Prostate gland (tissue), 2 donors: Measurements from ENCODE around the gene PEX26. TPM values are rescaled to one million over a fixed set of nuclear protein-coding genes. Genes with fewer than 3 reads are reported as not detected.
"Not testable (repeated sequence)": the region's sequence is repeated elsewhere in the genome, so short reads cannot be mapped to it uniquely, and the experiment has no call there.

ENCODE experiments used
- DNase-seq: peaks from one replicate; pipeline ENCODE4 v3.0.0-alpha.2; 2019; ENCODE audit warnings: low spot score
- H3K27ac ChIP-seq, 2 donors: fragments of 200-600 bp; sonication (generic); 2 replicates each; pipeline ENCODE4 v1.5.1; 2017 to 2019
- H3K27me3 ChIP-seq: fragments of 200-600 bp; sonication (generic); replicated peaks from 2 replicates; pipeline ENCODE4 v1.5.1; 2019; ENCODE audit not compliant: insufficient read depth
- H3K36me3 ChIP-seq, 2 donors: fragments of 200-600 bp; sonication (generic); 1 replicate in 1 of 2; 2 replicates in 1 of 2; pipeline versions ENCODE4 v1.5.1 to v1.8.1; 2017 to 2019
- H3K4me1 ChIP-seq: fragments of 200-600 bp; sonication (generic); replicated peaks from 2 replicates; pipeline ENCODE4 v1.5.1; 2019
- H3K4me3 ChIP-seq, 2 donors: fragments of 200-600 bp; sonication (generic); 2 replicates each; pipeline ENCODE4 v1.5.1; 2017 to 2019
- H3K9me3 ChIP-seq: fragments of 200-600 bp; sonication (generic); 2 replicates; pipeline ENCODE4 v1.5.1; 2017
- POLR2A ChIP-seq: fragments of 450-650 bp; IDR thresholded peaks from one replicate; pipeline ENCODE4 v1.6.1; 2016; ENCODE audit warnings: antibody characterized with exemption, mild to moderate bottlenecking
- POLR2AphosphoS5 ChIP-seq: sonication (generic); formaldehyde crosslinking; IDR thresholded peaks from one replicate; pipeline ENCODE4 v1.6.1; 2017; ENCODE audit warnings: antibody characterized with exemption
- WGBS: methylation state at CpG from one replicate; pipeline ENCODE4 v1.1.5; 2018; 5-methylcytosine and 5-hydroxymethylcytosine counted together
- intact Hi-C: fragments of 100-400 bp; cut with DNase I; formaldehyde crosslinking; loops from one replicate; pipeline ENCODE4 v1.14.2; 2022
- total RNA-seq, 2 donors: library from RNA; depleted of rRNA; stranded (reverse); fragments of >200 nt; gene quantifications; one replicate each; pipeline ENCODE4 v1.1.0, GENCODE V29; 2016
- TF ChIP-seq, protein P1 (sequence below), 4 experiments: fragments of 200-600 bp in 2 of 4; fragments of 450-650 bp in 2 of 4; sonication (generic) in 2 of 4; IDR thresholded peaks; 1 replicate in 3 of 4; 2 replicates in 1 of 4; pipeline ENCODE4 v1.5.1; 2016 to 2019; ENCODE audit warnings: antibody characterized with exemption in 4 of 4, mild to moderate bottlenecking in 2 of 4, moderate library complexity in 2 of 4

Gene PEX26
- total RNA-seq, 2 donors from 2014 or later, result 34.7 to 38.2 TPM

DNA sequence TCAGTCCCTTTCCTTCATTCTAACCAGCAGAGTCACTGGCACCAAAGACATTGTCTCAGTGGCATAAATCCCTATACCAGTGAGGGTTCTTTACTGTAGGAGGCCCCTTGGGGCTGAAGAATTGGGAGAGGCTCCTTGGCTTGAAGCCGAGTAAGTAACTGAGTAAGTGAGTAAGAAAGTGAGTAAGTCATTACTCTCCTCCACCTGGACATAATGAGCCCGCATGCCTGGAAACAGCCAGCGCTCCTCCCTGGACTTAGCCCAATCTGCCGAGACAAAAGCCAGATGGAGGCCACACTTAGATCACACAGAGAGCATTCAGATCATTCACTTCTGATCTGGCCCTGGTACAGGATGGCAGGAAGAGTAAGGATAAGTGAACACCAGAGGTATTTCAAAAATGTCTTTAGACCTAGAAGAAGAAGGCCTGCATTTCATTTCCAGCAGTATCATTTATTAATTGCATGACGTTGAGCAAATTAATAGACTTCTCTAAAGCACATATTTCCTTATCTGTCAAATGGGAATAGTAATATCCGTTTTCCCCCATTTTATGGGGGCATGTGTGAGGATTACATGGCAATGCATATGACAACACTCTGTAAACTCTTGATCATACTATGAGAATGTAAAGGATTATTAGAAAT, 45.2 kb upstream of the PEX26 start:
- H3K4me3 ChIP-seq, result no peak overlapping the region
- no peaks in the 10 kb centered on the region for H3K36me3 ChIP-seq
- no peaks in the 10 kb centered on the region for H3K4me1 ChIP-seq
- H3K27me3 ChIP-seq, result no peaks in the 10 kb centered on the region
- H3K27ac ChIP-seq, result no peak overlapping the region
- 43% methylated on average over 6 of the region's 6 CpGs for WGBS
- intact Hi-C loops, result no loop called here
- no peak for DNase-seq
- H3K9me3 ChIP-seq, result no peaks in the 10 kb centered on the region
- TF ChIP-seq, protein P1, sequence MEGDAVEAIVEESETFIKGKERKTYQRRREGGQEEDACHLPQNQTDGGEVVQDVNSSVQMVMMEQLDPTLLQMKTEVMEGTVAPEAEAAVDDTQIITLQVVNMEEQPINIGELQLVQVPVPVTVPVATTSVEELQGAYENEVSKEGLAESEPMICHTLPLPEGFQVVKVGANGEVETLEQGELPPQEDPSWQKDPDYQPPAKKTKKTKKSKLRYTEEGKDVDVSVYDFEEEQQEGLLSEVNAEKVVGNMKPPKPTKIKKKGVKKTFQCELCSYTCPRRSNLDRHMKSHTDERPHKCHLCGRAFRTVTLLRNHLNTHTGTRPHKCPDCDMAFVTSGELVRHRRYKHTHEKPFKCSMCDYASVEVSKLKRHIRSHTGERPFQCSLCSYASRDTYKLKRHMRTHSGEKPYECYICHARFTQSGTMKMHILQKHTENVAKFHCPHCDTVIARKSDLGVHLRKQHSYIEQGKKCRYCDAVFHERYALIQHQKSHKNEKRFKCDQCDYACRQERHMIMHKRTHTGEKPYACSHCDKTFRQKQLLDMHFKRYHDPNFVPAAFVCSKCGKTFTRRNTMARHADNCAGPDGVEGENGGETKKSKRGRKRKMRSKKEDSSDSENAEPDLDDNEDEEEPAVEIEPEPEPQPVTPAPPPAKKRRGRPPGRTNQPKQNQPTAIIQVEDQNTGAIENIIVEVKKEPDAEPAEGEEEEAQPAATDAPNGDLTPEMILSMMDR (IDR thresholded peaks at IDR 0.05), result no peak
- TF ChIP-seq POLR2AphosphoS5, result no peak

DNA sequence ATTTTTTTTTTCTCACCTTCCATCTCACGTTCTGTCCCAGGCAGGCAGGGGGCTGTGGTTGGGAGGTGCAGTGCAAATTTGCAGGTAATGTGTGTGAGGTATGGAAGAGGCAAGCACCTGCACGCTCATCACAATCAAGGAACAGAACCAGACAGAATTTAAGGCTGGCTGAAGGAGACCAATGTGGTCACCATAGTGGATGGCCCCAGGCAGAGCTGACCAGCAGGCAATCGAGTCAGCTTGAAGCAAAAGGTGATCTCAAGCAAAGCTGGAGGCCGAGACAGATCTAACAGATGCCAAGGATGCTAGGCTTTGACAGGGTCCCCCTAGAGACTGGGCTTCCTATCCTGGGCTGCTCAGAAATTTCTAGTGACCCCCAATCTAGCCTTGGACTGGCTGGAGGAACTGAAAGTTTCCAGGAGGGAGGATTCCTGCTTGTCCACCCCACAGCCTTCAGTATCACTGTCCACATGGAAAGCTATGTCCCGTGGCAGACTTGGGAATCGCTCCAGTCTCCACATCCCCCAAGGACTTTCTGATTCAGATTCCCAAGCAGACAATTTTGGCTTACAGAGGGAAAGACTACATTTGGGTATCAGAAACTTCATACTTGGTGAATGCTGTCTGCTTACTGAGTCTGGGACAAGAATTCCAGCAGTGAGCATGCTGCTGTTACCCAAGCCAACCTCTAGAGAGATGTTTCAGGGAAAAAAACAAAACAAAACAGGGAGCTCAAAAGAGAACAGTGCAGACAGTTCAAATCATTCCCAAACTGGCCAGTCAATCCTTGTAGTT, 44.4 kb upstream of the PEX26 start:
- WGBS, result 86% methylated on average over 6 of the region's 6 CpGs
- intact Hi-C loops, result no loop called here
- H3K36me3 ChIP-seq, result no peaks in the 10 kb centered on the region
- no peak for DNase-seq
- H3K27ac ChIP-seq, result no peak overlapping the region
- TF ChIP-seq POLR2AphosphoS5 (no peak), POLR2A (no peak)
- TF ChIP-seq, protein P1 (IDR thresholded peaks at IDR 0.05), result no peak
- no peaks in the 10 kb centered on the region for H3K9me3 ChIP-seq
- no peaks in the 10 kb centered on the region for H3K4me1 ChIP-seq
- no peak overlapping the region for H3K4me3 ChIP-seq
- no peaks in the 10 kb centered on the region for H3K27me3 ChIP-seq

DNA sequence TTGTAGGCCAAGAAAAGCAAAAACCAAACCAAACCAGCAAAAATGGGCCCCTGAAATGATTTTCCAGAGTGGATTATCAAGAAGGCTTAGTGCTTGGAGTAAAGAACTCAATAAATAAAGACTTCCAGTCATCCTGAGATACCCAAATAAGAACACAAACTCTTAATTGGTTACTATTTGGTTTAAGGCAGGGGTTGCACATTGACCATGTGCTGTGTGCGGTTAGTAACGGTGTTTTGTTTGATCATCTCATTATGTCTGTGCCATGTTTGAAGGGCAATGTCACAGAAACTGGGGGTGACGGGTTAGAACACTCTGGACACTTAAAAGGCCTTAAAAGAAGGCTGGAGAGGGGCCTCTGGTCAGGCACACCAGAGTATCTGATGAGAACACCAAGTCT, 43.7 kb upstream of the PEX26 start:
- intact Hi-C loops, result no loop called here

DNA sequence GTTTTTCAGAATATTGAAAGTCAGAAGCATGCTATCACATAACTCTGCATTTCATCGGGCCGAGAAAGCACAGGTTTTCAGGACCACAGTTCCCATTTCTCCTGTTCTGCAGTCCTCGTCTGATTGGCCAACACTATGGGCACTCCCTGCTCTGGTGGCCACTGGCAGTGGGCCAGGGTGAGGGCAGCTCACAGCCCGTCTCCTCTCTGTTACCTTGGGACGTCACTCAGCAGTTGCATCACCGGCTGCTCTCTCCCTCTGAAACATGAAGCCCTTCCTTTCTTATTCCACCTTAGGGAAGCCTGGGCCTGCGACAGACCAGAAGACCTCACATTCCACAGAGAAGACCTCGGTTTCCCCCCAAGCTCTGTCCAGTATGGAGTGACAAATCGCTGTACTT, 42.0 kb upstream of the PEX26 start:
- no peaks in the 10 kb centered on the region for H3K4me1 ChIP-seq
- H3K27ac ChIP-seq, result no peak overlapping the region
- 44% methylated on average over 9 of the region's 9 CpGs for WGBS
- no peak for DNase-seq
- intact Hi-C loops, result no loop called here
- no peaks in the 10 kb centered on the region for H3K27me3 ChIP-seq
- H3K36me3 ChIP-seq, result no peaks in the 10 kb centered on the region
- no peak for TF ChIP-seq POLR2AphosphoS5
- TF ChIP-seq, protein P1 (IDR thresholded peaks at IDR 0.05), result no peak
- no peak for TF ChIP-seq POLR2A
- no peaks in the 10 kb centered on the region for H3K9me3 ChIP-seq
- H3K4me3 ChIP-seq, result no peak overlapping the region

More for the DNA sequence above, 43.7 kb upstream of the PEX26 start:
- H3K4me1 ChIP-seq, result no peaks in the 10 kb centered on the region
- DNase-seq, result no peak
- no peak overlapping the region for H3K27ac ChIP-seq
- H3K4me3 ChIP-seq, result no peak overlapping the region
- no peaks in the 10 kb centered on the region for H3K36me3 ChIP-seq
- WGBS, result 96% methylated on average over 3 of the region's 3 CpGs
- no peaks in the 10 kb centered on the region for H3K27me3 ChIP-seq
- TF ChIP-seq, protein P1 (IDR thresholded peaks at IDR 0.05), result no peak
- TF ChIP-seq POLR2A, result no peak
- TF ChIP-seq POLR2AphosphoS5, result no peak
- no peaks in the 10 kb centered on the region for H3K9me3 ChIP-seq

DNA sequence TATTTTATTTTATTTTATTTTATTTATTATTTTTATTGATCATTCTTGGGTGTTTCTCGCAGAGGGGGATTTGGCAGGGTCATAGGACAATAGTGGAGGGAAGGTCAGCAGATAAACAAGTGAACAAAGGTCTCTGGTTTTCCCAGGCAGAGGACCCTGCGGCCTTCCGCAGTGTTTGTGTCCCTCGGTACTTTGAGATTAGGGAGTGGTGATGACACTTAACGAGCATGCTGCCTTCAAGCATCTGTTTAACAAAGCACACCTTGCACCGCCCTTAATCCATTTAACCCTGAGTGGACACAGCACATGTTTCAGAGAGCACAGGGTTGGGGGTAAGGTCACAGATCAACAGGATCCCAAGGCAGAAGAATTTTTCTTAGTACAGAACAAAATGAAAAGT, 36.9 kb upstream of the PEX26 start:
- 86% methylated on average over 6 of the region's 6 CpGs for WGBS
- intact Hi-C loops, H3K36me3 ChIP-seq, H3K9me3 ChIP-seq, H3K4me3 ChIP-seq, DNase-seq, H3K4me1 ChIP-seq, H3K27ac ChIP-seq, H3K27me3 ChIP-seq: not testable (repeated sequence)
